CD4-positive, alpha-beta T cell treated with Interleukin-6 at 100 ng/mL for 8 hours (primary cell): ENCODE measurements around the gene YY1AP1.
"Not testable (repeated sequence)": the region's sequence is repeated elsewhere in the genome, so short reads cannot be mapped to it uniquely, and the experiment has no call there.

ENCODE experiments used
- DNase-seq: peaks from one replicate; pipeline ENCODE4 v3.0.0-alpha.2; 2020; ENCODE audit warnings: mixed read lengths, low spot score

YY1AP1 gene, protein sequence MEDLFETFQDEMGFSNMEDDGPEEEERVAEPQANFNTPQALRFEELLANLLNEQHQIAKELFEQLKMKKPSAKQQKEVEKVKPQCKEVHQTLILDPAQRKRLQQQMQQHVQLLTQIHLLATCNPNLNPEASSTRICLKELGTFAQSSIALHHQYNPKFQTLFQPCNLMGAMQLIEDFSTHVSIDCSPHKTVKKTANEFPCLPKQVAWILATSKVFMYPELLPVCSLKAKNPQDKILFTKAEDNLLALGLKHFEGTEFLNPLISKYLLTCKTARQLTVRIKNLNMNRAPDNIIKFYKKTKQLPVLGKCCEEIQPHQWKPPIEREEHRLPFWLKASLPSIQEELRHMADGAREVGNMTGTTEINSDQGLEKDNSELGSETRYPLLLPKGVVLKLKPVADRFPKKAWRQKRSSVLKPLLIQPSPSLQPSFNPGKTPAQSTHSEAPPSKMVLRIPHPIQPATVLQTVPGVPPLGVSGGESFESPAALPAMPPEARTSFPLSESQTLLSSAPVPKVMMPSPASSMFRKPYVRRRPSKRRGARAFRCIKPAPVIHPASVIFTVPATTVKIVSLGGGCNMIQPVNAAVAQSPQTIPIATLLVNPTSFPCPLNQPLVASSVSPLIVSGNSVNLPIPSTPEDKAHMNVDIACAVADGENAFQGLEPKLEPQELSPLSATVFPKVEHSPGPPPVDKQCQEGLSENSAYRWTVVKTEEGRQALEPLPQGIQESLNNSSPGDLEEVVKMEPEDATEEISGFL

GRCh38 chr1:155688324-155689080 is at the start of gene YY1AP1:
Gene YY1AP1, minus strand, starts transcription at chr1:155688774. Its CDS starts 8,338 bp downstream, at chr1:155680436.
- peak; percentile 87 for DNase-seq

DNA sequence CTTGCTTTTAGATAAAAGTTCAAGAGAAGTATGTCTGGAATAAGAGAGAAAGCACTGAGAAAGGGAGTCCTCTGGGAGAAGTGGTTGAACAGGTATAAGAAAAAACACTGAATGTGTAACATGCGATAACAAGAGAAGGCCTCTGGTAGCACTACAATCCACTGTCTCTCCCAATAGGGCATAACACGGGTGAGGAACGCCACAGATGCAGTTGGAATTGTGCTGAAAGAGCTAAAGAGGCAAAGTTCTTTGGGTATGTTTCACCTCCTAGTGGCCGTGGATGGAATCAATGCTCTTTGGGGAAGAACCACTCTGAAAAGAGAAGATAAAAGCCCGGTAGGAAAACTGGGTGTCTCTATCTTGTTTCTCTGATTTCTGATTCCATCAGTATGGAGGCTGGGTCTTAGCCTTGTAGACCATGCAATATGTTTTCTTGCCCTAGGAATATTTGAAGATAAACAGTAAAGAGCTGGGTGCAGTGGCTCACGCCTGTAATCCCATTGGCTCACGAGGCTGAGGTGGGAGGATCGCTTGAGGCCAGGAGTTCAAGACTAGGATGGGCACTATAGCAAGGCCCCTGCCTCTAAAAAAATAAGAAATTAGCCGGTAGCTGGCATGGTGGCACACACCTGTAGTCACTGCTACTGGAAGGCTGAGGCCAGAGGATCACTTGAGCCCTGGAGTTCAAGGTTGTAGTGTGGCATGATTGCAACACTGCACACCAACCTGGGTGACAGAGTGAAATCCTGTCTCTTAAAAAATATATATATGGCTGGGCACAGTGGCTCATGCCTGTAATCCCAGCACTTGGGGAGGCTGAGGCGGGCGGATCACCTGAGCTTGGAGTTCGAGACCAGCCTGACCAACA is 40.7 kb upstream of the YY1AP1 start:
- peak; percentile 18 for DNase-seq

- no peak for DNase-seq
Observed at GRCh38 chr1:155725142-155725541, 36.6 kb upstream of the YY1AP1 start.

DNA sequence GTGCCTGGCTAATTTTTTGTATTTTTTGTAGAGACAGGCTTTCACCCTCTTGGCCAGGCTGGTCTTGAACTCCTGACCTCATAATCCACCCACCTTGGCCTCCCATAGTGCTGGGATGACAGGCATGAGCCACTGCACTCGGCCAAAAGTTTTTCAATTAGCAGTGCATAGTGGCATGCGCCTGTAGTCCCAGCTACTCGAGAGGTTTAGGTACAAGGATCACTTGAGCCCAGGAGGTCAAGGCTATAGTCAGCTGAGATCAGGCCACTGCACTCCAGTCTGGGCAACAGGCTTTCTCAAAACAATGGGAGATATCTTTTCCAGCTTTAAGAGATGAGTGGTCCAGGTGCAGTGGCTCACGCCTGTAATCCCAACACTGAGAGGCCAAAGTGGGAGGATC is 31.1 kb upstream of the YY1AP1 start:
- no peak for DNase-seq

- not testable (repeated sequence) for DNase-seq
Observed at GRCh38 chr1:155718524-155719115, 30.0 kb upstream of the YY1AP1 start.

DNA sequence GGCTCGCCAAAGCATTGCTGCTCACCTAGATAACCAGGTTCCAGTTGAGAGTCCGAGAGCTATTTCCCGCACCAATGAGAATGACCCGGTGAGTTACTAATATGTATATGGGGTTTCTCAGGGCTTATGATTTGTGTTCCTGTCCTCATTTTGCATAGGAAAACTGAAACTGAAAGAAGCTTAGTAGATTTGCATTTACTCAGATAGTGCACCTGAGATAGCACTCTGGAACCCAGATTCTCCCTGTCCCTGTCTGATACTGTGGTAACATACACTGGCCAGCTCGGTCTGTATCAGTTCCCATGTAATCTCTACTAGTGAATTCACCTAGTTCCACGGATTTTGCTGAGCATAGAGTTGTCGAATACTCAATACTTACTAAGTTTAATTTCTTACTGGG is 28.5 kb upstream of the YY1AP1 start:
- no peak for DNase-seq

DNA sequence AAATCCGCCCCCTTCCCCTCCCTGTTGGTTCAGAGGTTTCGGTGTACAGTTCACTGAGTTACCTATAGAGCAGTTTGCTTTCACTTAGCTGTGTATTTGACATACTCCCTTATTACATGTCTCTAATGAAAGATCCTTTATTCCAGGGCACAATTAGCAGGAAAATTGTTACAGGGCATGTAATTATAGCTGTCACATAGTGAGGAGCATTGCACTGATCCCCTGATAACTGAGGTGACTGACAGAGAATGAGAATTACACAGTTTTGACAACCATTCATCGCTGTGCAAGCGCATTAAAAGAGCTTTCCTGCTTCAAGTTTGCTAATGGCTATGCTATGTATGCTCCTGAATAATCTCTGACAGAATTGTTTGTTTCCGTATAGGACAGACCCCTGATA is 27.2 kb upstream of the YY1AP1 start:
- DNase-seq = no peak

GRCh38 chr1:155715056-155715455 is 26.5 kb upstream of the YY1AP1 start:
- DNase-seq = not testable (repeated sequence)

DNA sequence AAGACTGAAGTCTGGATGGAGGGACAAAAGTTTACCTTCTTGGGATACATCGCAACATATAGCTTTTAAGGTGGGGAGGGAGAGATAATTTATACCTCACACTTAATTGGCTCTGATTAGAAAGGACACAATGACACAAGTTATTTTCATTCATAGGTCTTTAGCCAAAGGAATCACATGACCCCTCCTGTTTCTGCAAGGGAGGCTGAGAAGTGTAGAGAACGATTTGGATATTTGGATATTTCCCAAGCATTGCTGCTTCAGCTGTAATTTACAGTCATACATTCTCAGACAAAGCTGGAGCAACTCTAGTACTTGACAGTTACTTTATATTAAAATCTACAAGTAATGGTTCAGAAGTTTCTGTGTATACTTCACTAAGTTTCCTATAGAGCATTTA is 24.5 kb upstream of the YY1AP1 start:
- no peak for DNase-seq

DNA sequence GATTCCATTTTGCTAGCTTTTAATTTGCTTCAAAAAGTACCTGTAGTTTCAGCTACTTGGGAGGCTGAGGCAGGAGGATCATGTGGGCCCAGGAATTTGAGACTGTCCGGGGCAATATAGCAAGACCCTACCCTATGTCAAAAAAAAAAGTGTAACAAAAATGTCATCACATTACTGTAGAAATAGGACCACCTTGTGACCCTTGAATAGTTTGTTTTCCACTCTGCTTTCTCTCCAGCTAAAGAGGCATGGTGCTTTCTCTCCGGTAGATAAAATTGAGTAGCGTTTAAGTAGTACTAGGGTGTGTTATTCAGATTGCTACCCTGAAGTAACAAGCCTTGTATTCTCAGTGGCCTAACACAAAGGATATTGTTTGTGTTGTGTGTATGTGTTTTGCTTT is 24.1 kb upstream of the YY1AP1 start:
- not testable (repeated sequence) for DNase-seq

GRCh38 chr1:155711457-155711856 is 22.9 kb upstream of the YY1AP1 start:
- DNase-seq = not testable (repeated sequence)

DNA sequence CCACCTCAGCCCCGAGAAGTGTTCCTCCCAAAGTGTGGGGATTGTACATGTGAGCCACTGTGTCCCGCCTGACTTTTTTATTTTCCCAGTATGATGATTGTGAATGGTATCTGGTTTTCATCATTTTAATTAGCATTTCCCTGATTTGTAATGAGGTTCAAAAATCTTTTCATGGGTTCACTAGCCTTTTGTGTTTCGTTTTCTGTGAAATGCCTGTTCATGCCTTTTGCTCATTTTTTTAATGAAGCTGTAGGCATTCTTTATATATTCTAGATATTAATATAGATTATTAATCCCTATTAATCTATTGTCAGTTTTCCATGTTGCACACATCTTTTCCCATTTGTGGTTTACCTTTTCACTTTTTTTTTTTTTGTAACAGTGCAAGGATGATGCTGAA is 20.8 kb upstream of the YY1AP1 start:
- DNase-seq = no peak

DNA sequence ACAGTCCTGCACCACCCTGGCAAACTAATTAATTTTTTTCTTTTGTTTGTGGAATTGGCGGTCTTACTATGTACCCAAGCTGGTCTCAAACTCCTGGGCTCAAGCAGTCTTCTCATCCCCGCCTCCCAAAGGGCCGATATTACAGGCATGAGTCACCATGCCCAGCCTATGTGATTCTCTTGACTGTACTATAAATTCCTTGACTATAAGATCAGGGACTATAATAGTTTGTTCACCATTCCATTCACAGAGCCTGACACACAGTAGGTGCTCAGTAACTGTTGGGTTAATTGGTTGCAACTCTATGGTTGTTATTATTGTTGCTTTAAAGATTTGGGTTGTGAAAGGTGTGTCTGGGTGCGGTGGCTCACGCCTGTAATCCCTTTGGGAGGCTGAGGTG is 17.6 kb upstream of the YY1AP1 start:
- no peak for DNase-seq

DNA sequence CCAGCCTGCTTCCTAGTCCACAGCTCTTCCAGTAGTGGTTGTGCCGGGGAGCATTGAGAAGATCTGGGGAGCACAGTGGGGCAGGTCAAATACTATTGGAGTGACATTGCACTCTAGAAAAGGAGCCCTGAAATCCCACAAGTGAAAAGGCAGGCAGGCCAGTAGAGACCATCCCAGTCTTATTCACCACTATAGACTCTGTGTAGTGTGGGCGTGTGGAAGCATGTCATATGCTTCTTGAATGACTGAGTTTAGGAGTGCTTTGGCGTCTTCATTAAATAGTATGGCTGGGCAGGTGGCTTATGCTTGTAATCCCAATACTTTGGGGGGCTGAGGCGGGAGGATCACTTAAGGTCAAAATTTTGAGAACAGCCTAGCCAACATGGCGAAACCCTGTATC is 15.8 kb upstream of the YY1AP1 start:
- not testable (repeated sequence) for DNase-seq

- no peak for DNase-seq
Observed at GRCh38 chr1:155703216-155703615, 14.6 kb upstream of the YY1AP1 start.

GRCh38 chr1:155701675-155702074 is 13.1 kb upstream of the YY1AP1 start:
- not testable (repeated sequence) for DNase-seq

DNA sequence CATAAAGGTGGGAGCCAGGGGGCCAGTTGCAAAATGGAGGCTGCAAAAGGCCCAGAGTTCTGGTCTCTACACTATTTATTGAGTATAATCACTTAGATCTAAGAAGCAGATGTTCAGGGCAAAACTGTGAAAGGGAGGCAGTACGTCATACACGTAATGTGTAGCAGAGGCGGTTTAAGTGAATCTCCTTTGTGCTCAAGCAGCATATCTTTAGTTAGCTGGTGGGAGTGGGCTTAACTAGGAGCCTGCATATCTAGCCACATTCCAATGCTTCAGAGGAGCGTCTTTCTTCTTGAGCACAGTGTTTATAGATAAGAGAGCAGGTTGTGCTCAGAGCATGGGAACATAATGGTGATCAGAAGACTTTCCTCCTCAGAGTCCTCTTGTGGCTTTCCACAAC is 10.5 kb upstream of the YY1AP1 start:
- not testable (repeated sequence) for DNase-seq

- no peak for DNase-seq
Observed at GRCh38 chr1:155698382-155699038, 9.9 kb upstream of the YY1AP1 start.

DNA sequence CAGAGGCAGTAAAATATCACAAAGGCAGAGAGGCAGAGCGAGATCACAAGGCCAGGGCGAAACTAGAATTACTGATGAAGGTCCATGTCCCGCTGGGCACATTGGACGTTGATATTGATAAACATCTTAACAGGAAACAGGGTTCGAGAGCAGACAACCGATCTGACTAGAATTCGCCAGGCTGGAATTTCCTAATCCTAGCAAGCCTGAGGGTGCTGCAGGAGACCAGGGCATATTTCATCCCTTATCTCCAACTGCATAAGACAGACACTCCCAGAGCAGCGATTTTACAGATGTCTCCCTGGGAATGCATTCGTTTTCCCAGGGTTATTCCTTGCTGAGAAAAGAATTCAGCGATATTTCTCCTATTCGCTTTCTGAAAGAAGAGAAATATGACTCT is 9.0 kb upstream of the YY1AP1 start:
- DNase-seq = not testable (repeated sequence)

DNA sequence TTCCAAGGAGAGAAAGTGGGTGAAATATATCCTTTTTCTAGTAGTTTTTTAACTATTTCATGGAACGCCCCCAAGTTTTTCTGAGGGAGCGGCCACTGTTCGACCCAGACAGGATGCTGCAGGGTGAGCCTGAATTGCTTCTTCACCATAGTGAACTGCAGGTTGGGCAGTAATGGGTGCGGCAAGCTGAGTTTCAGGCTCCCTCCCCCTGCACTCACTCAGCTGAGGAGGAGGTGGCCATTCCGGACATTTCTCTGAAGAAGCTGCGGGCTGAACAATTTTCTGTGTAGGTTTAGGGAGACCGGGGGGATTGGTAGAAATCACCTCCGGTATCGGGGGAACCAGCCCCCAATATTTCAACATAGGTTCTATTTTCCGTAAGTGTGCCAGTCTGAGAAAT is 8.5 kb upstream of the YY1AP1 start:
- no peak for DNase-seq

DNA sequence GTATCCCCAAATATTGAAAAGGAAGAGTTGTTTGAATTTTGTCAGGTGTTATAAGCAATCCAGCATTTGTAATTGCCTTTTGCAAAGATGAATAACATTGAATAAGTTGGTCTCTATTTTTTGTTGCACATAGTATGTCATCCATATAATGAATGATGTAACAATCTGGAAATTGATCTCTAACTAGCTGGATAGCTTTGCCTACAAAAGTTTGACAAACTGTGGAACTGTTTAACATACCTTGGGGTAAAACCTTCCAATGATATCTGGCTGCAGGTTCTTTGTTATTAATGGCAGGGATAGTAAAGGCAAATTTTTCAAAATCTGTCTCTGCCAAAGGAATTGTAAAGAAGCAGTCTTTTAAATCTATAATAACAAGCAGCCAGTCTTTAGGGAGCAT is 8.0 kb upstream of the YY1AP1 start:
- no peak for DNase-seq
